Stimulated activated naive CD8-positive, alpha-beta T cell treated with anti-CD3 and anti-CD28 coated beads, Interleukin-15, Interleukin-2, amounts not matched to agents 100 ng/mL and 50 ng/mL, for 24 hours (primary cell): Measurements from ENCODE around the gene ANTKMT.

Experiments used
- H3K27ac Mint-ChIP-seq: one replicate; pipeline ENCODE4 v1.8.0; 2021; ENCODE audit warnings: mild to moderate bottlenecking, mixed read lengths
- H3K27me3 Mint-ChIP-seq: one replicate; pipeline ENCODE4 v1.8.0; 2021; ENCODE audit warnings: mixed read lengths
- H3K36me3 Mint-ChIP-seq: one replicate; pipeline ENCODE4 v1.8.0; 2021; ENCODE audit warnings: low read depth, mixed read lengths
- H3K4me1 Mint-ChIP-seq: one replicate; pipeline ENCODE4 v1.8.0; 2021; ENCODE audit warnings: low read depth, mixed read lengths
- H3K4me3 Mint-ChIP-seq: one replicate; pipeline ENCODE4 v1.8.0; 2021; ENCODE audit warnings: mild to moderate bottlenecking, mixed read lengths
- H3K9me3 Mint-ChIP-seq: one replicate; pipeline ENCODE4 v1.8.0; 2021; ENCODE audit warnings: mixed read lengths

The ANTKMT gene

DNA sequence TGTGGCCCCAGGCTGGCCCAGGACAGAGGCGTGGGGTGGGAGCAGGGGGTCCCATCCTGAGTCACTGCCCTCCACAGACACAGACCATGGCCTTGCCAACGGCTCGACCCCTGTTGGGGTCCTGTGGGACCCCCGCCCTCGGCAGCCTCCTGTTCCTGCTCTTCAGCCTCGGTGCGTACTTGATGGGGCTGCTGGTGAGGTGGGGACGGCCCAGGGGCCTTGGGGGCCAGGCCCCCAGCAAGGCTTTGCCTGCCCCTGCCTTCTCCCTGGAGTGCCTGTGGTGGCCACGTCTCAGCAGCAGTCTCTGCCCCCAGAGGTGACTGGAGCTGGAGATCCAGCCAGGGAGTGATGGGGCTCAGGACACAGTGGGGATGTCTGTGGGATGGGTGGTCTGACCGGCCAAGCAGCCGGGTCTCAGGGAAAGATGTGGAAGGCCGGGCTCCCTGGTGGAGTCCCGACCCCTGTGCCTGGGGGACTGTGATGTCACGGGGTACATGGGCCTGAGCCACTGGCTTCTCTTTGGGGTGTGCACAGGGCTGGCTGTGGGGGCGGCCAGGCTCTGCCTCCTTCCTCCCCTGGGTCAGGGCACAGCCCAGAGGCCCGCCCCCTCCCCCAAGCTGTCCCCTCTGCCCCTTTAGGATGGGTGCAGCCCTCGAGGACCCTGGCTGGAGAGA lies 41.8 kb downstream of the ANTKMT start:
- Mint-ChIP-seq H3K9me3 (no peaks in the 10 kb centered on the region), H3K27ac (no peak overlapping the region), H3K36me3 (no peaks in the 10 kb centered on the region), H3K27me3 (peaks cover 2% of the 10 kb centered on the region), H3K4me3 (no peak overlapping the region), H3K4me1 (no peaks in the 10 kb centered on the region)

DNA sequence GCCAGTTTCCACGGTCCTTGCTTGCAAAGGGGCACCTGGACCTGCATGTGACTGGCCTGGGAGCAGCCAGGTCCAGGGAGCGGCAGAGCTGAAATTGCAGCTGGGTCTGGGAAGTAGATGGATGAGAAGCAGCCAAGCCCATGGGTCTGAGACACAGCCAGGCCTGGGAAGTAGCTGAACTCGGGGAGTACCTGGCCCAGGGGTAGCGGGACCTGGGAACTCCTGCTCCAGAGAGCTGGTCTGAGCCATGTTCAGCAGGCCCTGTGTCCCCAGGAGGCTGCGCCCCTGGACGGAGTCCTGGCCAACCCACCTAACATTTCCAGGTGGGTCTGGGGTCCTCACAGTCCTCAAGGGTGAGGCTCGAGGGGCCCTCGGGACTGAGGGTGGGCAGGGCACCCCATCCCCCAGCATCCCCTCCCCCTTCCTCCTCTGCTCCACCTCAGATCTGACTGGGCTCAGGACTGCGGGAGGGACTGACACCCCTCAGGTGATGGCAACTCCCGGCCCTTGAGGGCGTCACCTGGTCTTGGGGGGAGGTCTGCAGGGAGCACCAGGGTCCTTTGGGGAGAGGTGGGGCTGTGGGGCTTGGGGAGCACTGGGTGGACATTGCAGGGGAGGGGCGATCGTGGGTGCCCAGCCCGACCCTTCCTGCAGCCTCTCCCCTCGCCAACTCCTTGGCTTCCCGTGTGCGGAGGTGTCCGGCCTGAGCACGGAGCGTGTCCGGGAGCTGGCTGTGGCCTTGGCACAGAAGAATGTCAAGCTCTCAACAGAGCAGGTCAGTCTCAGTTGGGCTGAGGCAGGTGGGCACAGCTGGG lies 42.6 kb downstream of the ANTKMT start:
- Mint-ChIP-seq H3K27me3 (no peaks in the 10 kb centered on the region), H3K36me3 (no peaks in the 10 kb centered on the region), H3K4me3 (no peak overlapping the region), H3K4me1 (no peaks in the 10 kb centered on the region), H3K9me3 (no peaks in the 10 kb centered on the region), H3K27ac (no peak overlapping the region)

DNA sequence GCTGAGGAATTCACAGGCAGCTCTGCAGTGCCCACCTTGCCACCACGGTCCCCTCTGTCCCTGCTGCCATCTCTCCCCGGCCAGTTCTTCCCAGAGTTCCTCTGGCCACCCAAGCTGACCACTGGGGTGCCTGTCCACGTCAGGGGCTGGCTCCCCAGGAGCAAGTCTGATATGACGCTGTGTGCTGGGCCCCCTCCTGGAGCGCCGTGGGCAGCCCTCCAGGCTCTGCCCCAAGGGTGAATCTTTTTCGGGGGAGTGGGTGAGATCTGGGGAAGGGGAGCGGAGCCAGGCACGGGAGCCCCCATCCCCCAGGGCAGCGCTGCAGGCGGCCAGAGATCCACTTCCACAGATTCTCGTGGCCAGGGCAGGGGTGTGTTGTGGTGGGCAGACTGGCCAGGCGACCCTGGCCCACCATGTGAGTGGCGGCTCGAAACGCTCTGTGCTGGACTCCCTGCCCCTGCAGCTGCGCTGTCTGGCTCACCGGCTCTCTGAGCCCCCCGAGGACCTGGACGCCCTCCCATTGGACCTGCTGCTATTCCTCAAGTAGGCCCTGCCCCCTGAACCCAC lies 43.3 kb downstream of the ANTKMT start:
- no peaks in the 10 kb centered on the region for H3K27me3 Mint-ChIP-seq
- no peak overlapping the region for H3K27ac Mint-ChIP-seq
- H3K36me3 Mint-ChIP-seq = no peaks in the 10 kb centered on the region
- no peaks in the 10 kb centered on the region for H3K9me3 Mint-ChIP-seq
- H3K4me1 Mint-ChIP-seq = no peaks in the 10 kb centered on the region
- H3K4me3 Mint-ChIP-seq = no peak overlapping the region

DNA sequence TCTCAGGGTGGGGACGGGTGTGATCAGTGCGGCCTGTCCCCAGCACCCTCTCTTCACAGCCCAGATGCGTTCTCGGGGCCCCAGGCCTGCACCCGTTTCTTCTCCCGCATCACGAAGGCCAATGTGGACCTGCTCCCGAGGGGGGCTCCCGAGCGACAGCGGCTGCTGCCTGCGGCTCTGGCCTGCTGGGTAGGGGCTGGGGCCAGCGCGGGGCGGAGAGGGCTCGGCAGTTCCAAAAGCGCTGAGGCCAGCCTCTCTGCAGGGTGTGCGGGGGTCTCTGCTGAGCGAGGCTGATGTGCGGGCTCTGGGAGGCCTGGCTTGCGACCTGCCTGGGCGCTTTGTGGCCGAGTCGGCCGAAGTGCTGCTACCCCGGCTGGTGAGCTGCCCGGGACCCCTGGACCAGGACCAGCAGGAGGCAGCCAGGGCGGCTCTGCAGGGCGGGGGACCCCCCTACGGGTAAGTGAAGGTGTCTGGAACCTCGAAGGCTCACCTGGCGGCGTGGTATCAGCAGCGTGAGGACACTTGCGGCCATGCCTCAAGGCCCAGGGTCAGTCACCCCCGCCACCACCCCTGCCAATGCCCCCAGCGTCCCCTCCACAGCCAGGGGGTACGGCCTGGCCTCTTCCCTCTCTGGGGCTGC lies 44.0 kb downstream of the ANTKMT start:
- no peak overlapping the region for H3K27ac Mint-ChIP-seq
- no peaks in the 10 kb centered on the region for H3K9me3 Mint-ChIP-seq
- H3K27me3 Mint-ChIP-seq = no peaks in the 10 kb centered on the region
- no peaks in the 10 kb centered on the region for H3K36me3 Mint-ChIP-seq
- H3K4me3 Mint-ChIP-seq = no peak overlapping the region
- H3K4me1 Mint-ChIP-seq = no peaks in the 10 kb centered on the region

DNA sequence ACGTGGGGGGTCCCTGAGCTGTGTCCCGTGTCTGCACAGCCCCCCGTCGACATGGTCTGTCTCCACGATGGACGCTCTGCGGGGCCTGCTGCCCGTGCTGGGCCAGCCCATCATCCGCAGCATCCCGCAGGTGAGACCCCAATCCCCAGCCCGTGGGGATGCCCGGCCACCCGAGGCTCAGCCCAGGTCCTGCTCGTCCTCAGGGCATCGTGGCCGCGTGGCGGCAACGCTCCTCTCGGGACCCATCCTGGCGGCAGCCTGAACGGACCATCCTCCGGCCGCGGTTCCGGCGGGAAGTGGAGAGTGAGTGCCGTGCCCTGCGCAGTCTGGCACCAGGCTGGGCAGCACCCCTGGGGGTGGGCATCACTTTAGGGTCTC lies 44.5 kb downstream of the ANTKMT start:
- H3K27ac Mint-ChIP-seq = no peak overlapping the region
- no peaks in the 10 kb centered on the region for H3K9me3 Mint-ChIP-seq
- H3K27me3 Mint-ChIP-seq = no peaks in the 10 kb centered on the region
- no peaks in the 10 kb centered on the region for H3K36me3 Mint-ChIP-seq
- no peaks in the 10 kb centered on the region for H3K4me1 Mint-ChIP-seq
- H3K4me3 Mint-ChIP-seq = no peak overlapping the region

DNA sequence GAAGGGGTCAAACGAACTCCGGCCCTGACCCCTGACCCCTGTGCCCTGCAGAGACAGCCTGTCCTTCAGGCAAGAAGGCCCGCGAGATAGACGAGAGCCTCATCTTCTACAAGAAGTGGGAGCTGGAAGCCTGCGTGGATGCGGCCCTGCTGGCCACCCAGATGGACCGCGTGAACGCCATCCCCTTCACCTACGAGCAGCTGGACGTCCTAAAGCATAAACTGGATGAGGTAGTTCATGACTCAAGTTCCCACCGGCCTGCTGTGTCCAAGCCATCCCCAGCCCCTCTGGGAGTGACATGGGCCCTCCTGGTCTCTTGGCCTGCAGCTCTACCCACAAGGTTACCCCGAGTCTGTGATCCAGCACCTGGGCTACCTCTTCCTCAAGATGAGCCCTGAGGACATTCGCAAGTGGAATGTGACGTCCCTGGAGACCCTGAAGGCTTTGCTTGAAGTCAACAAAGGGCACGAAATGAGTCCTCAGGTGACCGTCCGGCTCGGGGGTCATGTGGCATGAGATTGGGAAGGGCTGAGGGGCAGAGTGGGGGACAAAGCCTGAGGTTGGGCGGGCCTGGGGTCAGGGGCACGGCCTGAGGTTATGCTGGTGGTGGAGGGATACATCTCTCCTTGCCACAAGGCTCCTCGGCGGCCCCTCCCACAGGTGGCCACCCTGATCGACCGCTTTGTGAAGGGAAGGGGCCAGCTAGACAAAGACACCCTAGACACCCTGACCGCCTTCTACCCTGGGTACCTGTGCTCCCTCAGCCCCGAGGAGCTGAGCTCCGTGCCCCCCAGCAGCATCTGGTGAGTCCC lies 45.3 kb downstream of the ANTKMT start:
- H3K9me3 Mint-ChIP-seq = no peaks in the 10 kb centered on the region
- no peak overlapping the region for H3K27ac Mint-ChIP-seq
- no peaks in the 10 kb centered on the region for H3K36me3 Mint-ChIP-seq
- H3K4me3 Mint-ChIP-seq = no peak overlapping the region
- H3K27me3 Mint-ChIP-seq = no peaks in the 10 kb centered on the region
- H3K4me1 Mint-ChIP-seq = no peaks in the 10 kb centered on the region

DNA sequence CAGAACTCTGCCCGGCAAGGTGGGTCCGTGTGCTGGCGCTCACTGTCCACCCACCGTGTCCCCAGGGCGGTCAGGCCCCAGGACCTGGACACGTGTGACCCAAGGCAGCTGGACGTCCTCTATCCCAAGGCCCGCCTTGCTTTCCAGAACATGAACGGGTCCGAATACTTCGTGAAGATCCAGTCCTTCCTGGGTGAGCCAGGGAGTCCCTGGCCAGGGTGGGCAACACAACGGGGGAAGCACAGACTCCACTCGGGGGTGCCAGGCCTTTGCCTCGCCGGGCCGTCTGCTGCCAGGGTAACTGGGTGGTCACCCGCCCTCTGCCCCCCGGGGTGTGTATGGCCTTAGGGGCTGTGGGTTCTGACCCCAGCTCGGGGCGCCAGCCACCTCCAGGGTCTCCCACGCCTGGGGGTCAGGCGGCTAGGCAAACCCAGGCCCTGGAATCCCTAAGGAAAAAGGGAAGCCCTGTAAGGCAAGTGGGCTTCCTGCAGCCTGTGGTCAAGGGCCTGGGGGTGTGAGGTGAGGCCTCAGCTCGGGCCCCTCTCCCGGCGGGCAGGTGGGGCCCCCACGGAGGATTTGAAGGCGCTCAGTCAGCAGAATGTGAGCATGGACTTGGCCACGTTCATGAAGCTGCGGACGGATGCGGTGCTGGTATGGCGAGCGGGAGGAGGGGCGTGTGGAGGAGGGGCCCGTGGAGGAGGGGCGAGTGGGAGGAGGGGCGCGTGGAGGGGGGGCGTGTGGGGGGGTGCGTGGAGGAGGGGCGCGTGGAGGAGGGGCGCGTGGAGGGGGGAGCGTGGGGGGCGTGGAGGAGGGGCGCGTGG lies 46.1 kb downstream of the ANTKMT start:
- Mint-ChIP-seq H3K36me3 (no peaks in the 10 kb centered on the region), H3K27ac (no peak overlapping the region), H3K4me3 (no peak overlapping the region), H3K9me3 (no peaks in the 10 kb centered on the region), H3K27me3 (no peaks in the 10 kb centered on the region), H3K4me1 (no peaks in the 10 kb centered on the region)

DNA sequence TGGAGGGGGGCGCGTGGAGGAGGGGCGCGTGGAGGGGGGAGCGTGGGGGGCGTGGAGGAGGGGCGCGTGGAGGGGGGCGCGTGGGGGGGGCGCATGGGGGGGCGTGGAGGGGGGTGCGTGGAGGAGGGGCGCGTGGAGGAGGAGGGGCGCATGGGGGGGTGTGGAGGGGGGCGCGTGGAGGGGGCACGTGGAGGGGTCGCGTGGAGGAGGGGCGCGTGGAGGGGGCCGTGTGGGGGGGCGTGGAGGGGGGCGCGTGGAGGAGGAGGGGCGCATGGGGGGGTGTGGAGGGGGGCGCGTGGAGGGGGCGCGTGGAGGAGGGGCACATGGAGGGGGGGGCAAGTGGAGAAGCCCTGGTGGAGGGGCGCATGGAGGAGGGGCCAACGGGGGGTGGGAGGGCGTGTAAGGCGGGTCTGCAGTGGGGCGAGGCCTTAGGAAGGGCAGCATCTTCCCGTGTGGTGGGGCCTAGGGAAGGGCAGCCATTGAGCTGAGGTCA lies 46.8 kb downstream of the ANTKMT start:
- Mint-ChIP-seq H3K4me1 (no peaks in the 10 kb centered on the region), H3K36me3 (no peaks in the 10 kb centered on the region), H3K27me3 (no peaks in the 10 kb centered on the region), H3K27ac (no peak overlapping the region), H3K4me3 (no peak overlapping the region), H3K9me3 (no peaks in the 10 kb centered on the region)

DNA sequence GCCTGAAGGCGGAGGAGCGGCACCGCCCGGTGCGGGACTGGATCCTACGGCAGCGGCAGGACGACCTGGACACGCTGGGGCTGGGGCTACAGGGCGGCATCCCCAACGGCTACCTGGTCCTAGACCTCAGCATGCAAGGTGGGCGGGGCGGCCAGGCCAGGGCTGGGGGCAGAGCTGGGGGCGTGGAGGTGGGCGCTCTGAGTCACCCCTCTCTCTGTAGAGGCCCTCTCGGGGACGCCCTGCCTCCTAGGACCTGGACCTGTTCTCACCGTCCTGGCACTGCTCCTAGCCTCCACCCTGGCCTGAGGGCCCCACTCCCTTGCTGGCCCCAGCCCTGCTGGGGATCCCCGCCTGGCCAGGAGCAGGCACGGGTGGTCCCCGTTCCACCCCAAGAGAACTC lies 47.5 kb downstream of the ANTKMT start:
- Mint-ChIP-seq H3K4me1 (no peaks in the 10 kb centered on the region), H3K9me3 (no peaks in the 10 kb centered on the region), H3K4me3 (no peak overlapping the region), H3K27me3 (no peaks in the 10 kb centered on the region), H3K36me3 (no peaks in the 10 kb centered on the region), H3K27ac (no peak overlapping the region)

DNA sequence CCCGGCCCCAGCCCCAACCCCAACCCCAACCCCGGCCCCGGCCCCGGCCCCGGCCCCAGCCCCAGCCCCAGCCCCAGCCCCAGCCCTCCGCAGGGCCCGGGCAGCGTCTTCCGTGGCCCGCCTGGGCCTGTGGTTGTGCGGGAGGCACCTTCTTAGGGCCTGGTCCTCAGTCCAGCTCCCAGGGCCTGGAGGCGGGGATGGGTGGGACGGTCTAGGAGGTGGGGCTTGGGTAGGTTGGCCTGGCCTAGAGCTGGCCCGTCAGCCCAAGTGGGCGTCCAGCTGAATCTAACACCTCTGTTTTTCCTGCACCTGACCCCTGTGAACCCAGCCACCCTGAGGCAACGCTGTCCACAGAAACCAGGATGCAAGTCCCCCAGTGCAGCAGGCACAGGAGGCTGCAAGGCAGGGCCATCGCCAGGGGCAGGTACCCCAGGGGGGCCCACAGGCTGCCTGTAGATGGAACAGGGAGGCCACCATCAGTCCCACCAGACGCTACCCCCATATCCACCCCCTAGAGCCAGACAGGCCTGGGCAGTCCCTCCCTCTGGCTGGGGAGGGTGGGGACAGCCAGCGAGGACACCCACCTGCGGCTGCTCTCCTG lies 48.3 kb downstream of the ANTKMT start:
- H3K9me3 Mint-ChIP-seq = no peaks in the 10 kb centered on the region
- H3K4me3 Mint-ChIP-seq = no peak overlapping the region
- no peaks in the 10 kb centered on the region for H3K4me1 Mint-ChIP-seq
- H3K36me3 Mint-ChIP-seq = no peaks in the 10 kb centered on the region
- no peak overlapping the region for H3K27ac Mint-ChIP-seq
- no peaks in the 10 kb centered on the region for H3K27me3 Mint-ChIP-seq

DNA sequence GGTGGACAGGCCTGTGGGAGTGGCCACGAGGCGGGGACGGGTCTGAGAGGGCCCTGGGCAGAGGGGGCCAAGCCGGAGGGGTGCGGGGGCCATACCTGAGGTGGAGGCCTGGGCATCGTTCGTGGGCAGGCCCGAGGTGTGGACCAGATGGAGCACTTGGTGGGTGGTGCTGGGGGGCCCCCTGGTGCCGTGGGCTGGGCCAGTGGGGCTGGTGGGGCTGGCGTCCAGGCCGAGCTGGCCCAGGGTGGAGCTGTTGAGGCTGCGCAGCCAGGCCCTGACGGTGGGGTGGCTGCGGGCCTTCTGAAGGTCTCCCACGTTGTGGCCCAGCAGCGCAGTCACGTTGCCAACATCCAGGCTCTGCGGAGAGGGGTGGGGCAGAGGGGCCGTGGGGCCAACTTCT lies 49.0 kb downstream of the ANTKMT start:
- H3K9me3 Mint-ChIP-seq = no peaks in the 10 kb centered on the region
- no peak overlapping the region for H3K4me3 Mint-ChIP-seq
- H3K27me3 Mint-ChIP-seq = no peaks in the 10 kb centered on the region
- no peak overlapping the region for H3K27ac Mint-ChIP-seq
- H3K4me1 Mint-ChIP-seq = no peaks in the 10 kb centered on the region
- H3K36me3 Mint-ChIP-seq = no peaks in the 10 kb centered on the region

DNA sequence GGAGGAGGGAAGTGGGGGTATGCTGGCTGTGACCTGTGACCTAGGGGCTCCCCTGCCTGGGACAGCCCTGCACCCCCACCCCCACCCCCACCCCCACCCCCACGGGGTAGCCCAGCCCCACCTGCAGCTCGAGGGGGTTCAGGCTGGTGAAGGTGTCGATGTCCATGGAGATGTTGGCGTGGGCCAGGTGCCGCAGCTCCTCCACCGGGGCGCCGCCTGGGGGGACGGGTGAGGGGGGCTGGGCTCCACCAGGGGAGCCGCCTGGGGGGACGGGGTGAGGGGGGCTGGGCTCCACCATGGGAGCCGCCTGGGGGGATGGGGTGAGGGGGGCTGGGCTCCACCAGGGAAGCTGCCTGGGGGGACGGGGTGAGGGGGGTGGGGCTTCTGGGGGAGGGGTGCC lies 49.5 kb downstream of the ANTKMT start:
- no peaks in the 10 kb centered on the region for H3K27me3 Mint-ChIP-seq
- no peak overlapping the region for H3K4me3 Mint-ChIP-seq
- no peaks in the 10 kb centered on the region for H3K9me3 Mint-ChIP-seq
- H3K4me1 Mint-ChIP-seq = no peaks in the 10 kb centered on the region
- no peak overlapping the region for H3K27ac Mint-ChIP-seq
- H3K36me3 Mint-ChIP-seq = no peaks in the 10 kb centered on the region
